Erythroblast (primary cell): ENCODE measurements around the gene PHACTR2.

ENCODE experiments used
- GATA1 ChIP-seq: IDR thresholded peaks from 2 replicates; pipeline ENCODE4 v1.6.1; 2011; ENCODE audit warnings: low read depth, mild to moderate bottlenecking, control low read depth, low read length, moderate library complexity
- POLR2A ChIP-seq: IDR thresholded peaks from 2 replicates; pipeline ENCODE4 v1.6.1; 2011; ENCODE audit warnings: mild to moderate bottlenecking, low read length

GRCh38 chr6:143676437-143677045, 1.2 kb upstream of the PHACTR2 start:
- no peak for TF ChIP-seq POLR2A
- TF ChIP-seq GATA1, result no peak
